22Rv1 (cell line): ENCODE measurements around the gene SREBF1.

ENCODE experiments used
- H3K27ac ChIP-seq: fragments of 450-650 bp; 2 replicates; pipeline ENCODE4 v1.5.1; 2017
- CTCF ChIP-seq: fragments of 450-650 bp; IDR thresholded peaks from 2 replicates; pipeline ENCODE4 v1.5.1; 2017; ENCODE audit warnings: mild to moderate bottlenecking
- ZFX ChIP-seq: fragments of 450-650 bp; IDR thresholded peaks from 2 replicates; pipeline ENCODE4 v1.6.1; 2017; ENCODE audit warnings: antibody characterized with exemption, borderline replicate concordance

SREBF1 gene

GRCh38 chr17:17790637-17791464, 45.9 kb downstream of the SREBF1 start:
- TF ChIP-seq ZFX (no peak), CTCF (no peak)
- H3K27ac ChIP-seq = no peak overlapping the region

GRCh38 chr17:17789828-17790636, 46.8 kb downstream of the SREBF1 start:
- H3K27ac ChIP-seq = no peak overlapping the region
- TF ChIP-seq ZFX (no peak), CTCF (no peak)

GRCh38 chr17:17789410-17789809, 47.4 kb downstream of the SREBF1 start:
- H3K27ac ChIP-seq = no peak overlapping the region
- no peak for TF ChIP-seq ZFX
- TF ChIP-seq CTCF = no peak

- TF ChIP-seq ZFX (no peak), CTCF (no peak)
- no peak overlapping the region for H3K27ac ChIP-seq
Measured at GRCh38 chr17:17788967-17789366, 47.8 kb downstream of the SREBF1 start.

GRCh38 chr17:17787568-17787967, 49.2 kb downstream of the SREBF1 start:
- H3K27ac ChIP-seq = no peak overlapping the region
- TF ChIP-seq ZFX (no peak), CTCF (no peak)

- TF ChIP-seq ZFX = no peak
- no peak for TF ChIP-seq CTCF
Measured at GRCh38 chr17:17786998-17787397, 49.8 kb downstream of the SREBF1 start.

GRCh38 chr17:17785407-17785806, 51.4 kb downstream of the SREBF1 start:
- H3K27ac ChIP-seq = peak overlapping the region; percentile 72
- TF ChIP-seq CTCF = no peak
- no peak for TF ChIP-seq ZFX

More at GRCh38 chr17:17786998-17787397, 49.8 kb downstream of the SREBF1 start:
- H3K27ac ChIP-seq = peak overlapping the region; percentile 72
